Large intestine (tissue), 3 donors: ENCODE measurements around the gene ILK. TPM values are rescaled to one million over a fixed set of nuclear protein-coding genes. Genes with fewer than 3 reads are reported as not detected.

Experiments used
- DNase-seq, 2 donors: peaks; one replicate each; pipeline versions ENCODE4 v3.0.0 to v3.0.0-alpha.2; 2013
- H3K27ac ChIP-seq: one replicate; pipeline ENCODE4 v1.5.1; 2013; ENCODE audit warnings: low read length
- H3K27me3 ChIP-seq: 2 replicates; pipeline ENCODE4 v1.6.1; 2013; ENCODE audit warnings: low read length; ENCODE audit not compliant: control insufficient read depth, insufficient read depth
- H3K36me3 ChIP-seq: 2 replicates; pipeline ENCODE4 v1.6.1; 2013; ENCODE audit warnings: low read length; ENCODE audit not compliant: control insufficient read depth, insufficient read depth
- H3K4me1 ChIP-seq: one replicate; pipeline ENCODE4 v1.6.1; 2013; ENCODE audit warnings: low read length; ENCODE audit not compliant: control insufficient read depth, insufficient read depth
- H3K4me3 ChIP-seq: one replicate; pipeline ENCODE4 v1.5.1; 2013; ENCODE audit warnings: low read length
- H3K9me3 ChIP-seq: one replicate; pipeline ENCODE4 v1.6.1; 2013; ENCODE audit warnings: mild to moderate bottlenecking, low read depth, low read length, moderate library complexity; ENCODE audit not compliant: control insufficient read depth
- whole genome bisulfite sequencing: methylation state at CpG from one replicate; pipeline ENCODE4 v1.1.5; 2013; ENCODE audit warnings: low lambda C conversion rate; ENCODE audit not compliant: insufficient coverage; 5-methylcytosine and 5-hydroxymethylcytosine counted together
- polyA plus RNA-seq: library from polyadenylated mRNA; unstranded; fragments of 120-200 nt; gene quantifications from one replicate; pipeline ENCODE4 v1.2.1, GENCODE V29; 2013

ILK gene
- polyA plus RNA-seq, 1 donor: 133 TPM

DNA sequence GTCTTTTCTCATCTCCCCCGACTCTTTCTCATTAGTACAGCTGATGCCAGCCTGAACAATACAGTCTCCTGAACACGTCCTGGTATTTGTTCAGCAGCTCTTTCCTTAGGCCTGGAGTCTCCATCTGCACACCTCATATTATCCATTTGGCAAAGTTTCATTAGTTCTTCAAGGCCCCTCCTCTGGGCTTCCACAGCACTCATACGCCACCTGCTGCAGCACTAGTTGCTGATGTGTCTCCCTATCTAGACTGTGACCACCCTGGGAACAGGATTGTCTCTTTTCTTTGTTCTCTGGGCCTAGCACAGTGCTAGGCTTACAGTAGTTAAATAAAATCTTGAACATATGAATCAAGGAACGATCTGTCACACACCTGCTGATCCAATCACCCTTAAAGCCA, 34.9 kb downstream of the ILK start:
- peaks cover 20% of the 10 kb centered on the region for H3K36me3 ChIP-seq
- H3K27me3 ChIP-seq: peaks cover 1% of the 10 kb centered on the region
- peaks cover 10% of the 10 kb centered on the region for H3K4me1 ChIP-seq
- WGBS: 100% methylated on average over 1 of the region's 4 CpGs
- H3K9me3 ChIP-seq: no peaks in the 10 kb centered on the region
- no peak overlapping the region for H3K27ac ChIP-seq
- H3K4me3 ChIP-seq: no peak overlapping the region
- DNase-seq: no peak

GRCh38 chr11:6640036-6640984, 36.7 kb downstream of the ILK start:
- no CpG with 5 or more reads among the region's 36 CpGs for WGBS
- no peaks in the 10 kb centered on the region for H3K9me3 ChIP-seq
- H3K4me1 ChIP-seq: peaks cover 6% of the 10 kb centered on the region
- H3K27ac ChIP-seq: no peak overlapping the region
- peaks cover 2% of the 10 kb centered on the region for H3K27me3 ChIP-seq
- H3K36me3 ChIP-seq: peaks cover 14% of the 10 kb centered on the region
- H3K4me3 ChIP-seq: no peak overlapping the region
- DNase-seq: no peak

DNA sequence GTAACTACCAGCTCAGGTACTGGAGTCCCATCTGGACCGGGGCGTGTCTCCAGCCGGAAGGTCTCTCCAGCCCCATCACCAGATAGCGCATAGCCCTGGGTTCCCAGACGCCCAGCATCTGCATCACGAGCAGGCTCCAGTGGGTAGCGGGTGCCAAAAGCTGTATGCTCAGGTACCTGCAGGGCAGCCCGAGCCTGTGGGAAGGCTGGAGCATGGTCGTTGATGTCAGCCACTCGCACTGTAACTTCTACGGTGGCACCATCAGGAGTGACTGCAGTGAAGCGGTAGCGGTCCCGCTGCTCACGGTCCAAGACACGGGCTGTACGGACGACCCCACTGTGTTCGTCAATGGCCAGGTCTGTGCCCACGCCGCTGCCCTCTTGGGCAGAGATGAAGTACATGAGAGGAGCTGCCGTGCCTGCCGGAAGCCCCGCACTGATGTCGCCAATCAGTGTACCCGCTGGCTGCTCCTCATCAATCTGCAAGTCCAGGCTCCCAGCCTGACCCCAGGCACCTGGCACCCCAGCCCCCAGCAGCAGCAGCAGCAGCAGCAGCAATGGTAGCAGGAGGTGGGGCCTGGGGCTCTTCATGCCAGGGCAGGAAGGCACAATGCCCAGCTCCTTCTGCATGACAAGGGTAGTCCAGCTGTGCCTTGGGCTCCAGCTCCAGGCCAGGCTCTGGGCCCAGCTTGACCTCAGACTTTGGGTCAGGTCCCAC, 37.6 kb downstream of the ILK start:
- DNase-seq: no peak
- no peak overlapping the region for H3K4me3 ChIP-seq
- peaks cover 14% of the 10 kb centered on the region for H3K36me3 ChIP-seq
- no peaks in the 10 kb centered on the region for H3K4me1 ChIP-seq
- WGBS: 100% methylated on average over 2 of the region's 26 CpGs
- H3K27ac ChIP-seq: no peak overlapping the region
- H3K9me3 ChIP-seq: no peaks in the 10 kb centered on the region
- H3K27me3 ChIP-seq: peaks cover 2% of the 10 kb centered on the region

- H3K4me3 ChIP-seq: no peak overlapping the region
- H3K27me3 ChIP-seq: peaks cover 2% of the 10 kb centered on the region
- no peak for DNase-seq
- no peaks in the 10 kb centered on the region for H3K9me3 ChIP-seq
- no peak overlapping the region for H3K27ac ChIP-seq
- 100% methylated on average over 2 of the region's 7 CpGs for WGBS
- no peaks in the 10 kb centered on the region for H3K4me1 ChIP-seq
- H3K36me3 ChIP-seq: peaks cover 14% of the 10 kb centered on the region
Observed at GRCh38 chr11:6642957-6643356, 39.4 kb downstream of the ILK start.

- Histone ChIP-seq H3K4me1 (no peaks in the 10 kb centered on the region), H3K27me3 (peaks cover 14% of the 10 kb centered on the region), H3K36me3 (no peaks in the 10 kb centered on the region), H3K4me3 (no peak overlapping the region), H3K9me3 (no peaks in the 10 kb centered on the region), H3K27ac (peak overlapping the region; percentile 28)
- DNase-seq: no peak
- 65% methylated on average over 5 of the region's 12 CpGs for WGBS
Observed at GRCh38 chr11:6646071-6646470, 42.5 kb downstream of the ILK start.

DNA sequence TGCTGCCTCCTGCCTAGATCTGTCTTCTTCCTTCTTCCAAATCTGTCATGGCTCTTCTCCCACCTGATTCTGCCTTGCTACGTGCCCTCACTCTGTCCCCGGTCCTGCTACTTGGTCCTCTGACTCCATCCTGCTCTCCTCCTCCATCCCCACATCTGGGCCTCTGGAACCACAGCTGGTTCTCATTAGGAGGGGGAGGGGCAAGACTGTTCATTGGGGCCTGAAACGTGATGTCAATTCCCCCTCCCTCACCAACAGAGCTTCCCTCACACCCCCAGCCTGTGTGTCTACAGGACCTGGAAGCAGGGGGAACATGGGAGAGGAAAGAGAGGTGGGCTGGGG, 43.0 kb downstream of the ILK start:
- H3K4me3 ChIP-seq: no peak overlapping the region
- no peaks in the 10 kb centered on the region for H3K4me1 ChIP-seq
- no peaks in the 10 kb centered on the region for H3K9me3 ChIP-seq
- peak overlapping the region; percentile 48 for H3K27ac ChIP-seq
- peak; percentile 48 to 50 for DNase-seq
- WGBS: no CpG with 5 or more reads among the region's 3 CpGs
- H3K27me3 ChIP-seq: peaks cover 15% of the 10 kb centered on the region
- no peaks in the 10 kb centered on the region for H3K36me3 ChIP-seq

- no peak for DNase-seq
- H3K27ac ChIP-seq: peak overlapping the region; percentile 48
- WGBS: 20% methylated on average over 1 of the region's 9 CpGs
- no peaks in the 10 kb centered on the region for H3K9me3 ChIP-seq
- no peak overlapping the region for H3K4me3 ChIP-seq
- H3K27me3 ChIP-seq: peaks cover 18% of the 10 kb centered on the region
- H3K4me1 ChIP-seq: no peaks in the 10 kb centered on the region
- H3K36me3 ChIP-seq: no peaks in the 10 kb centered on the region
Observed at GRCh38 chr11:6646918-6647679, 43.5 kb downstream of the ILK start.

- Histone ChIP-seq H3K4me1 (no peaks in the 10 kb centered on the region), H3K27ac (peak overlapping the region; percentile 48), H3K36me3 (no peaks in the 10 kb centered on the region), H3K27me3 (peaks cover 22% of the 10 kb centered on the region), H3K9me3 (no peaks in the 10 kb centered on the region), H3K4me3 (no peak overlapping the region)
- no peak for DNase-seq
- WGBS: 83% methylated on average over 1 of the region's 2 CpGs
Observed at GRCh38 chr11:6647836-6648235, 44.3 kb downstream of the ILK start.

DNA sequence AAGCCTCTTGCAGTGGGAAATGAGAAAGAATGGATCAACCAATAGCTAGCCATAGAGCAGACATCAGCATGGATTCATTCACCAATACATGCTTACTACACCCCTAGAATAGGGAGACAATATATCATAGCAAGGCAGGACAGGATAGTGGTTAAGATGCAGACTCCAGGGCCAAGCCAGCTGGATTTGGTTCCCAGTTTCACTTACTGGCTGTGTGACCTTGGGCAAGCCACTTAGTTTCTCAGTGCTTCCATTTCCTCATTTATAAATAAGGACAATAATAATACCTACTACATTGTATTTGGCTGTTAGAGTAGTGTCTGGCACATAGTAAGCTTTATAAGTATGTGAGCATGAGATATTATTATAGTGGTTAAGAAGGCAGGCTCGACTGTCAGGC, 44.9 kb downstream of the ILK start:
- H3K27me3 ChIP-seq: peaks cover 21% of the 10 kb centered on the region
- WGBS: no CpG with 5 or more reads among the region's 1 CpG
- no peak overlapping the region for H3K4me3 ChIP-seq
- no peaks in the 10 kb centered on the region for H3K4me1 ChIP-seq
- no peak for DNase-seq
- H3K9me3 ChIP-seq: no peaks in the 10 kb centered on the region
- no peaks in the 10 kb centered on the region for H3K36me3 ChIP-seq
- no peak overlapping the region for H3K27ac ChIP-seq

DNA sequence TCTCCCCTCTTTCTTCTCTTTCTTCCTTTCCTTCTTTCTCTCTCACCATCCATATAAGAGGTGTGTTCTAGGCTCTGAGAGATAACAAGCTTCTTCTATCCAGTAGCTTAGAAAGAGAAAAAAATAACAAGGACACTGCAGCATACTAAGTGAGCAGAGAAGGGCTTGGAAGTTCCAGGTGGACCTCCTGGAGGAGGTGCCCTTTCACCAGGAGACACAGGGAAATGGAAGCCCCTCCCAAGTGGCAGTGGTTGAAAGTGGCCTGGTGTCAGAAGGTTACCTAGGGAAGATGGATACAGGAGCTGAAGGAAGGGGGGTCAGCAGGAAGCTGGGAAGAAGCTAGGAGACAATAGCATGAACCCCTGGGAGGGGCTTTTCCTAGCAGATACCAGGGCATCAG, 46.5 kb downstream of the ILK start:
- H3K9me3 ChIP-seq: no peaks in the 10 kb centered on the region
- H3K36me3 ChIP-seq: no peaks in the 10 kb centered on the region
- DNase-seq: no peak
- no peaks in the 10 kb centered on the region for H3K4me1 ChIP-seq
- no peak overlapping the region for H3K27ac ChIP-seq
- H3K27me3 ChIP-seq: peaks cover 34% of the 10 kb centered on the region
- no peak overlapping the region for H3K4me3 ChIP-seq
